Mesendoderm (in vitro differentiated cells): ENCODE measurements around the gene SNAP25.

Experiments
- DNase-seq: peaks from one replicate; pipeline ENCODE4 v3.0.0; 2013
- H2AK5ac ChIP-seq: 2 replicates; pipeline ENCODE4 v1.6.1; 2013; ENCODE audit warnings: low read length, inconsistent platforms
- H2BK120ac ChIP-seq: 2 replicates; pipeline ENCODE4 v1.6.1; 2013; ENCODE audit warnings: low read depth, mild to moderate bottlenecking, low read length, moderate library complexity, mixed read lengths
- H2BK15ac ChIP-seq: replicated peaks from 2 replicates; pipeline ENCODE4 v1.6.1; 2013; ENCODE audit warnings: low read depth, mild to moderate bottlenecking, moderate library complexity
- H2BK5ac ChIP-seq: 2 replicates; pipeline ENCODE4 v1.6.1; 2013; ENCODE audit warnings: low read length, inconsistent platforms
- H3K18ac ChIP-seq: 2 replicates; pipeline ENCODE4 v1.6.1; 2013; ENCODE audit warnings: mild to moderate bottlenecking, low read length, mixed read lengths
- H3K23ac ChIP-seq: one replicate; pipeline ENCODE4 v1.6.1; 2013; ENCODE audit warnings: low read length
- H3K27ac ChIP-seq: 2 replicates; pipeline ENCODE4 v1.5.1; 2013; ENCODE audit warnings: low read depth, mild to moderate bottlenecking, inconsistent platforms, low read length, moderate library complexity
- H3K27me3 ChIP-seq: 2 replicates; pipeline ENCODE4 v1.6.1; 2013; ENCODE audit warnings: low read length, control low read depth, mild to moderate bottlenecking, inconsistent platforms; ENCODE audit not compliant: insufficient read depth, poor library complexity
- H3K36me3 ChIP-seq: 2 replicates; pipeline ENCODE4 v1.6.1; 2013; ENCODE audit warnings: low read length, inconsistent platforms; ENCODE audit not compliant: control insufficient read depth, insufficient read depth
- H3K4ac ChIP-seq: one replicate; pipeline ENCODE4 v1.6.1; 2013; ENCODE audit warnings: low read depth, mild to moderate bottlenecking, low read length, moderate library complexity
- H3K4me1 ChIP-seq: 2 replicates; pipeline ENCODE4 v1.6.1; 2013; ENCODE audit warnings: low read depth, low read length, inconsistent platforms; ENCODE audit not compliant: control insufficient read depth
- H3K4me2 ChIP-seq: 2 replicates; pipeline ENCODE4 v1.6.1; 2013; ENCODE audit warnings: low read length
- H3K4me3 ChIP-seq: 2 replicates; pipeline ENCODE4 v1.5.1; 2013; ENCODE audit warnings: mild to moderate bottlenecking, low read length
- H3K56ac ChIP-seq: one replicate; pipeline ENCODE4 v1.6.1; 2013; ENCODE audit warnings: low read length
- H3K79me1 ChIP-seq: 2 replicates; pipeline ENCODE4 v1.6.1; 2013; ENCODE audit warnings: low read length, inconsistent platforms
- H3K79me2 ChIP-seq: 2 replicates; pipeline ENCODE4 v1.6.1; 2013; ENCODE audit warnings: mild to moderate bottlenecking, low read length; ENCODE audit not compliant: control insufficient read depth, insufficient read depth
- H3K9ac ChIP-seq: 2 replicates; pipeline ENCODE4 v1.6.1; 2013; ENCODE audit warnings: low read length, inconsistent platforms
- H4K5ac ChIP-seq: one replicate; pipeline ENCODE4 v1.6.1; 2013; ENCODE audit warnings: low read length
- H4K8ac ChIP-seq: one replicate; pipeline ENCODE4 v1.6.1; 2013; ENCODE audit warnings: low read depth, mild to moderate bottlenecking, control low read depth, low read length, moderate library complexity
- WGBS: extraction: QIAGEN DNeasy Blood & Tissue Kit; methylation state at CpG from one replicate; pipeline ENCODE4 v1.1.7; 2013; ENCODE audit warnings: low lambda C conversion rate, missing lambda C conversion rate; ENCODE audit not compliant: insufficient coverage; ENCODE audit errors: extremely low coverage; 5-methylcytosine and 5-hydroxymethylcytosine counted together

SNAP25 gene

GRCh38 chr20:10336959-10337729 lies 118.5 kb downstream of the SNAP25 start:
- H4K5ac ChIP-seq = no peak overlapping the region
- H3K79me1 ChIP-seq = no peaks in the 10 kb centered on the region
- no peak for DNase-seq
- H3K36me3 ChIP-seq = no peaks in the 10 kb centered on the region
- no peak overlapping the region for H2BK5ac ChIP-seq
- no peak overlapping the region for H3K56ac ChIP-seq
- H3K27ac ChIP-seq = no peak overlapping the region
- no peak overlapping the region for H3K9ac ChIP-seq
- H3K4me2 ChIP-seq = no peak overlapping the region
- H2BK120ac ChIP-seq = no peak overlapping the region
- H3K4me1 ChIP-seq = no peaks in the 10 kb centered on the region
- H3K18ac ChIP-seq = no peak overlapping the region
- no peak overlapping the region for H2BK15ac ChIP-seq
- no peak overlapping the region for H3K23ac ChIP-seq
- H4K8ac ChIP-seq = no peak overlapping the region
- WGBS = no CpG with 5 or more reads among the region's 2 CpGs
- no peak overlapping the region for H3K4me3 ChIP-seq
- no peaks in the 10 kb centered on the region for H3K79me2 ChIP-seq
- no peaks in the 10 kb centered on the region for H3K27me3 ChIP-seq
- H2AK5ac ChIP-seq = no peak overlapping the region
- H3K4ac ChIP-seq = no peak overlapping the region

DNA sequence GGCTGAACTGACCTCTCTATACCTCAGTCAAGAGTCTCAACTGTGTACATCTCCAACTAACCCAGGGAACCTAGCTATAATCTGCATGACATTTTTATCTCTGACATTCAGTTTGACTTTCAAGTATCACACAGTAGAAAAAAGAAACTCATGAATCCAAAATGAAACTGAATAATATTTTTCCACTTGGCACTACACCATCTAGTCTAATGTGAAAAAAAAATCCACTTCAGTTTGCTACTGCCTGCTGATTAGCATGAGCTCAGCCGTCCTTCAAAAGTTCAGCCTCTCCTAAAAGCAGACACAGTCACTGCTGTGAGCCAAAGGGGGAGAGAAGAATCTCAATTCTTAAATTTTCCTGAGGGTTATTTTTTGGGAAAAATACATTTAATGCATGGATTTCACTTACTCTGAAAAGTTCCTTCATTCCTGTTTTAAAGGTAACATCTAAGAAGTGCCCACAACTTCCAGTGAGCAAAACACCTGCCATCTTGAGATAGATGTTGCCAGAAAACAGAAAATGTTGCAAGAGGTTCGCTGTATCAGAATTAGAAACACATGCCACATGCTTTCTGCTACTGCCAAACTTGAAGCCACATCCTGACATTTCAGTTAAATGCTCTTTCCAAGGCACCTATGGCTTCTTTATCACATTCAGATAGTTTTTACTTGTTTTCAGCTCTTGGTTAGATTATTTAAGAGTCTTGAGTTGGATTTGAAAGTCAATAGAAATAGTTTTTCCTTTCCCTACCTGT lies 120.0 kb downstream of the SNAP25 start:
- no peak overlapping the region for H3K56ac ChIP-seq
- H3K9ac ChIP-seq = no peak overlapping the region
- no peak overlapping the region for H2BK120ac ChIP-seq
- no peak overlapping the region for H3K23ac ChIP-seq
- H2BK15ac ChIP-seq = no peak overlapping the region
- no peak overlapping the region for H3K4me2 ChIP-seq
- H3K4me3 ChIP-seq = no peak overlapping the region
- no peak overlapping the region for H2BK5ac ChIP-seq
- WGBS = no CpG with 5 or more reads among the region's 2 CpGs
- no peak for DNase-seq
- no peak overlapping the region for H2AK5ac ChIP-seq
- no peaks in the 10 kb centered on the region for H3K36me3 ChIP-seq
- no peak overlapping the region for H3K18ac ChIP-seq
- no peak overlapping the region for H4K8ac ChIP-seq
- H3K4ac ChIP-seq = no peak overlapping the region
- no peak overlapping the region for H4K5ac ChIP-seq
- H3K4me1 ChIP-seq = no peaks in the 10 kb centered on the region
- H3K79me1 ChIP-seq = no peaks in the 10 kb centered on the region
- H3K79me2 ChIP-seq = no peaks in the 10 kb centered on the region
- no peaks in the 10 kb centered on the region for H3K27me3 ChIP-seq
- H3K27ac ChIP-seq = no peak overlapping the region

DNA sequence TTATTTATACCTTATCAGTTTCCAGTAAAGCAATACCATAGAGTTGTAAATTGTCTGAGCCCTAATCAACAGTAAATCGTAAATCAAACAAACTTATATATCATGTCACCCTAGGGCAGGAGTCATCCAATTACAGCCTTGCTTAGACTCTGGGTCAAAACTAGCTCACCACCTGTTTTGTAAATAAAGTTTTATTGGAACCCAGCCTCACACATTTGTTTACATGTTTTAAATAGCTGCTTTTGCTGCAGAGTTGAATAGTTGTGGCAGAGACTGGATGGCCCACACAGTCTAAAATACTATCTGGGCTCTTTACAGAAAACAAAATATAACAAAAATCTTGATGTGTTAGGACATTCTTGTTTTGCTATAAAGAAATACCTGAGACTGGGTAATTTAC lies 121.0 kb downstream of the SNAP25 start:
- Histone ChIP-seq H2BK5ac (no peak overlapping the region), H2BK120ac (no peak overlapping the region), H3K4me1 (no peaks in the 10 kb centered on the region), H3K79me1 (no peaks in the 10 kb centered on the region), H3K18ac (no peak overlapping the region), H2AK5ac (no peak overlapping the region), H3K23ac (no peak overlapping the region), H3K4me3 (no peak overlapping the region), H4K5ac (no peak overlapping the region), H3K4ac (no peak overlapping the region), H3K56ac (no peak overlapping the region), H3K36me3 (no peaks in the 10 kb centered on the region), H3K27me3 (no peaks in the 10 kb centered on the region), H3K79me2 (no peaks in the 10 kb centered on the region), H2BK15ac (no peak overlapping the region), H3K4me2 (no peak overlapping the region), H4K8ac (no peak overlapping the region), H3K27ac (no peak overlapping the region), H3K9ac (no peak overlapping the region)
- no peak for DNase-seq
- no CpG with 5 or more reads among the region's 1 CpG for WGBS

GRCh38 chr20:10342152-10342551 lies 123.5 kb downstream of the SNAP25 start:
- Histone ChIP-seq H3K4ac (no peak overlapping the region), H3K79me1 (no peaks in the 10 kb centered on the region), H3K79me2 (no peaks in the 10 kb centered on the region), H3K9ac (no peak overlapping the region), H3K56ac (no peak overlapping the region), H3K36me3 (no peaks in the 10 kb centered on the region), H2AK5ac (no peak overlapping the region), H3K23ac (no peak overlapping the region), H2BK5ac (no peak overlapping the region), H4K8ac (no peak overlapping the region), H2BK120ac (no peak overlapping the region), H3K27ac (no peak overlapping the region), H3K4me1 (no peaks in the 10 kb centered on the region), H3K18ac (no peak overlapping the region), H4K5ac (no peak overlapping the region), H3K4me3 (no peak overlapping the region), H3K27me3 (no peaks in the 10 kb centered on the region), H3K4me2 (no peak overlapping the region), H2BK15ac (no peak overlapping the region)
- DNase-seq = no peak
- no CpG with 5 or more reads among the region's 1 CpG for WGBS

DNA sequence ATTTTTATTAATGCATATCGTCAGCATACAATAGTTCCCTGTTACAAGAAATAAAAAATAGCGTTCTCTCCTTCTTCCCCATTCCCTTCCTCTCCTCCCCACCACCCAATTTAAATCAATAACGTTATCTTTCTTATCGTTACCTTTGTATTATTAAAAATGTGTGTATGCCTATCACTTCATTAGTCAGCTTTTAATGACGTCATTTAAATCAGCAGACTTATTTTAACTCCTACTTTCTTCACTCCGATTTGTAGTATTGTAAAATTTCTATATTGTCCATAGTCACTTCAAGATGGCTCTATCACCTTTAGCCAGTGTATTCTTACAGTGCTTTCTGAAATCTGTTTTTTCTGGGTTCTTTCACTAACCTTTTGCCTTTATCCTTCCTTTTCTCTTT lies 126.3 kb downstream of the SNAP25 start:
- no peak overlapping the region for H4K8ac ChIP-seq
- no peak overlapping the region for H2BK15ac ChIP-seq
- no peaks in the 10 kb centered on the region for H3K4me1 ChIP-seq
- no peaks in the 10 kb centered on the region for H3K27me3 ChIP-seq
- H3K79me2 ChIP-seq = no peaks in the 10 kb centered on the region
- H2BK120ac ChIP-seq = no peak overlapping the region
- no peaks in the 10 kb centered on the region for H3K36me3 ChIP-seq
- H4K5ac ChIP-seq = no peak overlapping the region
- H3K4me3 ChIP-seq = no peak overlapping the region
- no peak overlapping the region for H3K4me2 ChIP-seq
- H3K27ac ChIP-seq = no peak overlapping the region
- H3K18ac ChIP-seq = no peak overlapping the region
- DNase-seq = no peak
- no peak overlapping the region for H2BK5ac ChIP-seq
- no peak overlapping the region for H3K56ac ChIP-seq
- WGBS = 100% methylated on average over 3 of the region's 6 CpGs
- H3K23ac ChIP-seq = no peak overlapping the region
- H3K79me1 ChIP-seq = no peaks in the 10 kb centered on the region
- H3K4ac ChIP-seq = no peak overlapping the region
- no peak overlapping the region for H3K9ac ChIP-seq
- H2AK5ac ChIP-seq = no peak overlapping the region
